ENCODE measurements around the gene LTB4R2.
A peak's percentile ranks its signal among the peaks of the same experiment; 100 is the strongest.

The LTB4R2 gene

GRCh38 chr14:24273422-24273998 lies 36.4 kb upstream of the LTB4R2 start:
- H3K4me3 ChIP-seq: no peak overlapping the region
- peak overlapping the region in 19 of 21 experiments; percentile 13 to 100 (median 66) for H3K27ac ChIP-seq

- H3K4me3 ChIP-seq: no peak overlapping the region
- H3K27ac ChIP-seq: peak overlapping the region in 17 of 21 experiments; percentile 55 to 100 (median 72)
Measured at GRCh38 chr14:24274101-24274543, 35.8 kb upstream of the LTB4R2 start.

GRCh38 chr14:24277071-24277470 lies 32.9 kb upstream of the LTB4R2 start:
- Histone ChIP-seq H3K4me3 (no peak overlapping the region), H3K27ac (peak overlapping the region in 16 of 21 experiments; percentile 2 to 70 (median 43))

- H3K27ac ChIP-seq: peak overlapping the region in 16 of 21 experiments; percentile 5 to 70 (median 43)
- H3K4me3 ChIP-seq: no peak overlapping the region
Measured at GRCh38 chr14:24277606-24278321, 32.2 kb upstream of the LTB4R2 start.

DNA sequence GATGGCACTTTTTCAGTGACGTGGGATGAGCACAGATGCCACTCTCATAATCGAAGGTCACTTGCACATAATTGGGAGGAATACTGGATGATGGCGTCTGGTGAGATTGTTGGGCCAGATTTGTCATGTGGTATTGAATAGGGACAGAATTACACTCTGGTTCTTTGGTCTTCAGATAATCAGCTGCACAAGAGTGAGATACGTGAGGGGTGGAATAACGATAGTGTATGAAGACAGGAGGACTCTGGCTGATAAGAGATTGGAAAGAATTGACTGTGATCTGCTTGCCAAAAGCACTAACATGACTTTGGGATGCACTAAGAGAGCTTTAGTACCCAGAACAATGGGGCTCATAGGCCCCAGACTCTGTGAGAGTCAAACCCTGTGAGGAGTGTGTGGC lies 31.5 kb upstream of the LTB4R2 start:
- Histone ChIP-seq H3K27ac (peak overlapping the region in 9 of 21 experiments; percentile 20 to 71 (median 38)), H3K4me3 (no peak overlapping the region)

DNA sequence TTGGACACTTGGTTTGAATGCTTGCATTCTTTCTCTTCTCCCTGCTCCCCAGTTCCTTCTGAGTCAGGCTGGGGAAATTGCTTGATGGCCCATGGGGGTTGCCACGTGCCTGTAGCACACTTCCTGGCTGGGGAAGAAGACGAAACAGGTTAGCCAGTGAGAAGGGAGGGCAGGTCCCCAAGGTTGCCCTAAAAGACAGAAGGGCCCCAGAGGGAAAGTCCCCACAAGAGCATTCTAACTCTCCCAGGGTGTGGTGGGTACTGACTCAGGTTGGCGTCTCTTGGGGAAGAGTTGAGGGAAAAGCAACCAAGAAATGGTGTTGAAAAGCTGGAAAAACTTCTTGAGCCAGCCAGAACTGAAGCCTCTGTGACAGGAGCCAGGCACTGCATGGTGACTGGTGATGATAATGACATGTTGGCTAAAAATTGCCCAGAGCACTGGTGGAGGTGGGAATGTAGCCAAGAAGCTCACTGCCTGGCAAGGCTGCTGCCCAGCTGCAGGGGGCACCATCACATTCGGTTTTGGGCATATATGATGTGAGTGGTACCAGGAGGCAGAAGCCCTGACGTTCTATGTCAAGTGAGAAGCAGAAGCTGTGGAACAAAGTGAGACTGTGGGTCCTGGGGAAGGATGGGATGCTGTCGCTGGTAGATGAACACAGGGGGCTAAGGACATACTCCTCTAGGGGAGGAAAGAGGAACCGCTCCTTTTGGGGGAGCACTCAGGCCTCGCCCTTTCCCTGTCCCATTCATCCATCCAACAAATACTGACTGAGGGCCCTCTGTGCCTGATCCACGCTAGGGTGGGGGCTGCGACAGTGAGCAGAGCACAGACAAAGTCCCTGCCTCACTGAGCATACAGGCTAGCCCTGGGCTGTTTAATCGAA lies 30.4 kb upstream of the LTB4R2 start:
- peak overlapping the region in 15 of 21 experiments; percentile 4 to 71 (median 31) for H3K27ac ChIP-seq
- H3K4me3 ChIP-seq: no peak overlapping the region

- Histone ChIP-seq H3K4me3 (no peak overlapping the region), H3K27ac (peak overlapping the region in 8 of 21 experiments; percentile 5 to 58 (median 30))
Measured at GRCh38 chr14:24280797-24281460, 29.0 kb upstream of the LTB4R2 start.

DNA sequence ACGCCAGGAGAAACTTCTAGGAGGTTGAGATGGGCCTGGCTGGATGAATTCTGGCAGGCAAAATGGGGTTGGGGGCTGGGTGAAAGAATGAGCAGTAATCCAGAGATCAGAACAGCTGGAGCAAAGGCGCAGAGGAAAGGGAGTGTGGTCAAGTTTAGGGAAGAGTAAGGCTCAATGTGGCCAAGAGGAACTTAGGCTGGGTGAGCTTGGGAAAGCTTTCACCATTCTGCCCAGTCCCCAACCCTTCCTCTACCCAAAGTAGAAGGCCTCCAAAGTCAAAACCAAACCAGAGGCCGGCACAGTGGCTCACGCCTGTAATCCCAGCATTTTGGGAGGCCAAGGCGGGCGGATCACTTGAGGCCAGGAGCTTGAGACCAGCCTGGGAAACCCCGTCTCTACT lies 28.3 kb upstream of the LTB4R2 start:
- H3K27ac ChIP-seq: peak overlapping the region in 3 of 21 experiments; percentile 22 to 76 (median 29)
- no peak overlapping the region for H3K4me3 ChIP-seq

DNA sequence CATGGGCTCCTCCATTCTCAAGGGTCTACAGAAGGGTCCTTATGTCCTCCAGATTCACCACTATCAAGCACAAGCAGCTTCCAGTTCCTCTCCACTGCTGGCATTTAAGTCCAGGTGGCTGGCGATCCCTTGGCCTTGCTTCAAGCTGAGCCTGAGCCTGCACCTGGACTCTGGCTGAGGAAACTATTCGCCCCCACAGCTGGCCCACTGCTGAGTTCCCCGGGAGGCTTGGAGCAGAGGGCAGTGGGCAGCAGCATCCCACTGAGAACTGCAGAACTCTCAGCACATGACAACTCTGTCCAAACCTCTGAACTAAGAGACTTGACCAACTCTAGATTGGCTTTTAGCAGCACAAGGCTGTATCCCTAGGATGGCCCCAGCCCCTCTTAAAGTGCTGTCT lies 27.2 kb upstream of the LTB4R2 start:
- H3K4me3 ChIP-seq: no peak overlapping the region
- H3K27ac ChIP-seq: peak overlapping the region in 1 of 21 experiments; percentile 29

DNA sequence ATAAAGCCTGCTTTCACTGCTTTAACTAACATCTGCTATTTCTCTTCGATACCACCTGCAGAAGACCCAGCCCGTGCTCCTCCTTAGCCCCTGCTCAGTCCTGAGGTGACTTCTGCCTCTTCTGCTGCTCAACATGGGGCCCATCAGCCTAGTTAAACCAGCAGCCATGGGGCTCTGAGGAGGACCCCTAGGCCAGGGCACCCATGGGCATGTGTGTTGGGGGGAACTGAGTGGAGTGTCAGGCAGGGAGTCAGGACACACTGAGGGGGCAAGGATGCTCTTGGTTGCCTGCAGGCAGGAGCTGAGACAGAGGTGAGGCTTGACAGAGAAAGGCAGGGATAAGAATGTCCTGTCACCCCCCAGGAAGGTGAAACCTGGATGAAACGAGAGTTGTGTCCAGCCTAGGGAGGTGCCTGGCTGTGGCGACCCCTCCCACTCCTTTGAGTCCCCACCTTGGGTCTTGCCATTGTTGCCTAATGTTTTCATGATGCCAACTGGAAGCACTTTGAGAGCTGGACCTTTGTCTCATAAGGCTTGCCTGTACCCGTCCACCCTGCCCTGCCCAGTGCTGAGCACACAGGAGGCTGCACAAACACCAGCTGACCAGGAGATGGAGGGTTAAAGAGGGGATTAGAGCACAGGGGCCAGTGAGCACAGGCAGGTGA lies 26.0 kb upstream of the LTB4R2 start:
- H3K4me3 ChIP-seq: no peak overlapping the region
- peak overlapping the region in 1 of 21 experiments; percentile 55 for H3K27ac ChIP-seq

- Histone ChIP-seq H3K27ac (peak overlapping the region in 2 of 21 experiments; percentile 55 to 65), H3K4me3 (no peak overlapping the region)
Measured at GRCh38 chr14:24284501-24285035, 25.4 kb upstream of the LTB4R2 start.

- H3K4me3 ChIP-seq: no peak overlapping the region
- peak overlapping the region in 1 of 21 experiments; percentile 65 for H3K27ac ChIP-seq
Measured at GRCh38 chr14:24285351-24285750, 24.6 kb upstream of the LTB4R2 start.

- no peak overlapping the region for H3K27ac ChIP-seq
- H3K4me3 ChIP-seq: no peak overlapping the region
Measured at GRCh38 chr14:24286996-24287395, 22.9 kb upstream of the LTB4R2 start.

GRCh38 chr14:24289649-24290280 lies 20.2 kb upstream of the LTB4R2 start:
- Histone ChIP-seq H3K27ac (no peak overlapping the region), H3K4me3 (no peak overlapping the region)

GRCh38 chr14:24290746-24291145 lies 19.2 kb upstream of the LTB4R2 start:
- Histone ChIP-seq H3K27ac (no peak overlapping the region), H3K4me3 (no peak overlapping the region)

DNA sequence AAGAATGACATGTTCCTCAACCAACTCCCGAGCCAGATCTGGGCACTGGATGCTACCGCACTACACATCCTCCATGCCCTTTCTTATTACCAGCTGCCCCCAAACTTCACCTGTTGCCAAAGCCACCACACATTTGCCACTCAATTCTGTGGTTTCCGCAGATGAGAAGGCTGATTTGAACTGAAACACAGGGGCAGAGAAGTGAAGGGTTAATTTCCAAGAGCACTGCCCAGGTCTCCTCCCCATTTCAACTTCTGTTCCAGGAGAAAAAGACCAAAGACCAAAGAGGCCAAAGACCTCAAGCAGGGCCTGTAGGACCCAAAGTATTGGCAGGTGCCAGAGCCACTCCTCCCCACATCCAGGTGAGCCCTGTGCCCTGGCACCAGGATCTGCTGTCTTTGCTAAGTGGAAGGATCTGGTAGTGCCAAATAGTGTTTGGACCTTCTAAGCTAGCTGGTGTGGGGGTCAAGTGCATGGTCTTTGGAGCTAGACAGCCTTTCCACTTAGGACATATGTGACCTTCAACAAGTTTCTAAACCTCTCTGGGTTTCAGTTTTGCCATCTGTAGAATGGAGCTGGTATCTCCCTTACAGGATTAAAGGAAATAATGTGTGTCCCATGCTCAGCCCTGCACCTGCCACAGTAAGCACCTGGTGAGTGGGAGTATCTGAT lies 18.4 kb upstream of the LTB4R2 start:
- Histone ChIP-seq H3K27ac (no peak overlapping the region), H3K4me3 (no peak overlapping the region)

- no peak overlapping the region for H3K27ac ChIP-seq
- no peak overlapping the region for H3K4me3 ChIP-seq
Measured at GRCh38 chr14:24292118-24292807, 17.7 kb upstream of the LTB4R2 start.

Measured in skin epidermis (tissue), 12 donors.